Prostate gland (tissue), 2 donors: ENCODE measurements around the gene CPNE4.

Source experiments
- POLR2A ChIP-seq: fragments of 450-650 bp; IDR thresholded peaks from one replicate; pipeline ENCODE4 v1.6.1; 2016; ENCODE audit warnings: antibody characterized with exemption, mild to moderate bottlenecking
- POLR2AphosphoS5 ChIP-seq: sonication (generic); formaldehyde crosslinking; IDR thresholded peaks from one replicate; pipeline ENCODE4 v1.6.1; 2017; ENCODE audit warnings: antibody characterized with exemption
- TF ChIP-seq, protein P1 (sequence below), 4 experiments: fragments of 200-600 bp in 2 of 4; fragments of 450-650 bp in 2 of 4; sonication (generic) in 2 of 4; IDR thresholded peaks; 1 replicate in 3 of 4; 2 replicates in 1 of 4; pipeline ENCODE4 v1.5.1; 2016 to 2019; ENCODE audit warnings: antibody characterized with exemption in 4 of 4, mild to moderate bottlenecking in 2 of 4, moderate library complexity in 2 of 4

GRCh38 chr3:131743126-131743525 lies 291.7 kb downstream of the CPNE4 start:
- TF ChIP-seq POLR2AphosphoS5 (no peak), POLR2A (no peak)
- TF ChIP-seq, protein P1, sequence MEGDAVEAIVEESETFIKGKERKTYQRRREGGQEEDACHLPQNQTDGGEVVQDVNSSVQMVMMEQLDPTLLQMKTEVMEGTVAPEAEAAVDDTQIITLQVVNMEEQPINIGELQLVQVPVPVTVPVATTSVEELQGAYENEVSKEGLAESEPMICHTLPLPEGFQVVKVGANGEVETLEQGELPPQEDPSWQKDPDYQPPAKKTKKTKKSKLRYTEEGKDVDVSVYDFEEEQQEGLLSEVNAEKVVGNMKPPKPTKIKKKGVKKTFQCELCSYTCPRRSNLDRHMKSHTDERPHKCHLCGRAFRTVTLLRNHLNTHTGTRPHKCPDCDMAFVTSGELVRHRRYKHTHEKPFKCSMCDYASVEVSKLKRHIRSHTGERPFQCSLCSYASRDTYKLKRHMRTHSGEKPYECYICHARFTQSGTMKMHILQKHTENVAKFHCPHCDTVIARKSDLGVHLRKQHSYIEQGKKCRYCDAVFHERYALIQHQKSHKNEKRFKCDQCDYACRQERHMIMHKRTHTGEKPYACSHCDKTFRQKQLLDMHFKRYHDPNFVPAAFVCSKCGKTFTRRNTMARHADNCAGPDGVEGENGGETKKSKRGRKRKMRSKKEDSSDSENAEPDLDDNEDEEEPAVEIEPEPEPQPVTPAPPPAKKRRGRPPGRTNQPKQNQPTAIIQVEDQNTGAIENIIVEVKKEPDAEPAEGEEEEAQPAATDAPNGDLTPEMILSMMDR (IDR thresholded peaks at IDR 0.05): no peak
